Hepatic stellate cell (primary cell): ENCODE measurements around the gene COMMD9.

Experiments used
- DNase-seq: peaks from one replicate; pipeline ENCODE4 v3.0.0; 2011; ENCODE audit warnings: low spot score

Gene COMMD9

DNA sequence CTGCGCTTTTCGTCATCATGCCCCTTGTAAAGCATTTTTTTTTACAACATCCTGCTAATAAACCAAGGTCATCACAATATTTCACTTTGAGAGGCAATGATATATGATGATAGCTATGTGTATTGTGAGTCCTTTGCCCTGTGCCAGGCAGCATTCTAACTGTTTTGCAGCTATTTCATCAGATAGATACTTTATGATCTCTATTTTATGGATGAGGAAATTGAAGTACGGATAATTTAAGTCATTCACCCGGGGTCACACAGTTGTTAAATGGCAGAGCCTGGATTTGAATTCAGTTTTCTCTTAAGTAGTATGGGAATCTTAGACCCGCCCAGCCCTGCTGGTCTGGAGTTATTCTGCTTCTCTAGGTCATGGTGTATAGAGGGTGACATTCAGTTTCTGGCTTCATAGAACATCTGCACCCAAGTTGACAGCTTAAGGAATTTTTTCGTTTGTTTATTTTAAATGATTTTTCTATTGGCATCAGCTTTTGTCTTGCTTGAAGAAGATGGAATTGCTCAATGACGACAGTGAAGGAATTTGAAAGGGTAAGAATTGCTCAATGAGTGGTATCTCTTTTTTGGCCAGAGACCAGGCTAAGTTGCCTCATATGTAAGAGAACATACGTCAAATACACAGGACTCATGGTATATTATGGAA lies 7.8 kb upstream of the COMMD9 start:
- DNase-seq: peak; percentile 14

- no peak for DNase-seq
Observed at GRCh38 chr11:36295926-36296325, 6.7 kb upstream of the COMMD9 start, which contains the start of gene PRR5L. TSS of gene PRR5L (plus strand) at chr11:36296288. CDS start at chr11:36401122, 104,834 bp downstream.

GRCh38 chr11:36292311-36292722 lies 3.1 kb upstream of the COMMD9 start:
- DNase-seq: peak; percentile 63

DNA sequence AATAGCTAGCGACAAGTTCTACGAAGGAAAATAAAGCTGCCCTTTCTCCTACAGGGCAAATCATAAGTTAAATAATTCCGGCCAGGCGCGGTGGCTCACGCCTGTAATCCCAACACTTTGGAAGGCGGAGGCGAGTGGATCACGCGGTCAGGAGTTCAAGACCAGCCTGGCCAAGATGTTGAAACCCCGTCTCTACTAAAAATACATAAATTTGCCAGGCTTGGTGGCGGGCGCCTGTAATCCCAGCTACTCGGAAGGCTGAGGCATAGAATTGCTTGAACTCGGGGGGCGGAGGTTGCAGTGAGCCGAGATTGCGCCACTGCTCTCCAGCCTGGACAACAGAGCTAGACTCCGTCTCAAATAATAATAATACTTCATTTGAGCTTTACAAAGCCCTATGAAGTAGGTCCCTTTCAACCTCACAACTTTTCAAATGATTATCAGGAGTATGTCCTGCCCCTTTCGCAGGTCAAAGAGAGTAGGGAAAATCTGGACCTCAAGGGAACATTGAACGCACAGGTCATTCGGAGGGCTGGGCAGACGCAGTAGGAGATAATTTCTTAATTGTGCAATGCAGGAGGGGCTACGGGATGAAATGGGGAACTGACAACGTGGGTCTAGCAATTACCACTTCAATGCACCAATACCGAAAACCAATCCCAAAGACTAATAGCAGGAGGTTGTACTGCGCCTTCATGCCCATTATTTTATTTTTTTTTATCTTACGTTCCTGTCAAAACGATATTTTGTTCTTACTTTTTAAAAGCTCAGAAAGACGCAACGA lies 590 bp downstream of the COMMD9 start:
- no peak for DNase-seq

- DNase-seq: no peak
Observed at GRCh38 chr11:36282926-36283325, 6.3 kb downstream of the COMMD9 start.

DNA sequence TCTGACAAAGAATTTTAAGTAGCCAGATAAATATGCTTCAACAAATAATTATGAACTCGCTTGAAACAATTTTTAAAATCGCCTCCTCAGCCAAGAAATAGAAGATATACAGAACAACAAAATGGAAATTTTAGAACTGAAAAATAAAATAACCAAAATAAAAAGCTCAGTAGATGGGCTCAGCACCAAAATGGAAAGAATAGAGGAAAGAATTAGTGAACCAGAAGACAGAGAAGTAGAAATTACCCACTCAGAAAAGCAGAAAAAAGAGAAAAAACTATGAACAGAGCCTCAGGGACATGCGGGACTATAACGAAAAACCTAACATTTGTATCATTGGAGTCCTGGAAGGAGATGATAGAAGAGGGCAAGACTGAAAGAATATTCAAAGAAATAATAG lies 7.4 kb downstream of the COMMD9 start:
- no peak for DNase-seq

- DNase-seq: no peak
Observed at GRCh38 chr11:36280531-36280930, 8.7 kb downstream of the COMMD9 start.

- no peak for DNase-seq
Observed at GRCh38 chr11:36278531-36279282, 10.5 kb downstream of the COMMD9 start.

DNA sequence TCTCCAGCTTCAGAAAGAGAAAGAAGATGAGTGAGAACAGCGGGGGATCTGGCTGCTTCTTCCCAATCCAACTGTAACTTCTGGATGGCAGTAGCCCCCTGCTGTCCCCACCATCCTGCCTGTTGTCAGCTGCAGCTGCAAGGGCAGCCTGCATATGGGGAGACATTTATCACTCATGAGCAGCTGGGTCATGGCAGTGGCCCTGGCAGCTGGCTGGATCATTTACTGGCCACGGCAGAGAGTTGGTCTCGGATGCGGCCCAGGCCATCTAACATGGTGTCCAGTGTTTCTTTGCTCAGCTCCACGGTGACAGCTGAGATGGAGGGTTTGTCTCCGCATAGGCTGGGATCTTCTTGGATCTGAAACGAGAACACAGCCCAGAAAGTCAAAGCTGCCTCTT lies 14.8 kb downstream of the COMMD9 start:
- DNase-seq: no peak

- DNase-seq: no peak
Observed at GRCh38 chr11:36273110-36273509, 16.1 kb downstream of the COMMD9 start.

GRCh38 chr11:36271794-36272407 lies 17.3 kb downstream of the COMMD9 start:
- DNase-seq: no peak

DNA sequence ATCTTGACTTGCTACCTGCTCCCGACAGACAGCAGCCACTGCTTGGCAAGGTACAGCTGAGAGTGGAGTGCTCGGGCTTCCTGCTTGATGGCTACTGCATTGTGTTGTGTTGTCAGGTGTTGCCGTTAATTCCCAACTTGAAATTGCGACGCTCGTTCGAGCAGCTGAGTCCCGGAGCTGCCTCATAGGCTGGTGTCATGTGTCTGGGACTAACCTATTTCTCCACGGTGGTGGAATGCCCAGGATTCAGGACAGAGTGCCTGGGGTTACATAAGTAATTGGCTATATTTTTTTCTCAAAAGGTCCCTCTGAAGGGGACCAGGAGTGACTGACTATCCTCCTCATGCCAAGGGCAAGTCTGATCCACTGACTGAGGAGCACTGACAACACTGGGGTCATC lies 18.5 kb downstream of the COMMD9 start:
- DNase-seq: no peak

GRCh38 chr11:36268337-36268985 lies 20.8 kb downstream of the COMMD9 start:
- DNase-seq: no peak

DNA sequence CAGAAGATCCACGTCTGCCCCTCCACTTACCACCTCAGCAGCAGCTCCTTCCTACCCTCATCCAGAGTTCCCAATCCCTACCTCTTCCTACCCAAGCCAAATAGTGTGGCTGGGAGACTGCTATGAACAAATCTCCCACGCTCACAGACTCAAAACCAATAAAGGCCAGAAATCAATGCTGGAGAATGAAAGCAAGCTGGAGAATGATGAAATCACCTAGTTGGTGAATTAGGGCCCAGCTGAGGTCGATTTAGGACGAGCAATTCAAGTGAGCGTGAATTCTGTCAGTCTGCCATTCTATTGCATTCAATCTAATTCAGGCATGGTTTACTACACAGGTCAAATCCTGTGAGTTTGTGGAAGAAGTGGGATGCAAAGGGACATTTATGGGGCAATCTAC lies 22.5 kb downstream of the COMMD9 start:
- DNase-seq: no peak

DNA sequence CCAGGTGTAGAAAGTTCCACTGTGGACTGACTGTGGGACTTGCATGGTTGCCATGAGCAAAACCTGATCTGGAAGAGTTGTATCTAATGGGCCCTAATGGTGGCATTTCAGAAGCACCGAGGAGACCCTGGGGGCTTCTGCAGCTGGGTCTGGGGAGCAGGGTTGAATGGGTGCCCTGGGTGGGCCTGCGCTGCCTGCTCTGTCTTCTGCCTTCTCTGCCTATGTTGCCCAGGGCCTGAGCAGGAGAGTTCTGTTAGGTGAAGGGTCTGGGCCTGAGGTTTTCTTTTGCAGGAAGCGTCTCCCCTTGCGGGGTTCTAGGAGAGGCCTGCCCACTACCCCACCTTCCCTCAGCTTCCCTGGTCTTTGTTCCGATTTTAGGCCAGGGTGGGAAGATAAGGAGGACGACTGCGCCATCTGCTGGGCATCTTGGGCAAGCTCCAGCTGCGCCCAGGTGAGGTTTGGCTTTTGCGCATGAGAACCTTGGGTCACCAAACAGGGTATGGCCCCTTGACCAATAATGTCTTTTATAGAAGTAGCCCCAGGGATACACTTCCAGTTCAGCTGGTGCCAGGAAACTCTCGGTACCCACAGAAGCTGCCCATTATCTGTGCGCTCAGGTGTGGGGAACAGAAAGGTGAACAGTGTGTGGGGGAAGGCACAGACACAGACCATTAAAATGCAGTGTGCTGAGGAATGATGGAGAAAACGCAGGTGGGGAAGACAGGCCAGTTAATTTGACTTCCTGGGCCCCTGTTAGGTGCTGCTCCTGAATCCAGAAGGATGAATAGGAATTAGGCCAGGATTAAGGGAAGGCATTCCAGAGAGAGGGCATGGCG lies 23.2 kb downstream of the COMMD9 start:
- peak; percentile 56 for DNase-seq

GRCh38 chr11:36264973-36265344 lies 24.3 kb downstream of the COMMD9 start:
- no peak for DNase-seq

DNA sequence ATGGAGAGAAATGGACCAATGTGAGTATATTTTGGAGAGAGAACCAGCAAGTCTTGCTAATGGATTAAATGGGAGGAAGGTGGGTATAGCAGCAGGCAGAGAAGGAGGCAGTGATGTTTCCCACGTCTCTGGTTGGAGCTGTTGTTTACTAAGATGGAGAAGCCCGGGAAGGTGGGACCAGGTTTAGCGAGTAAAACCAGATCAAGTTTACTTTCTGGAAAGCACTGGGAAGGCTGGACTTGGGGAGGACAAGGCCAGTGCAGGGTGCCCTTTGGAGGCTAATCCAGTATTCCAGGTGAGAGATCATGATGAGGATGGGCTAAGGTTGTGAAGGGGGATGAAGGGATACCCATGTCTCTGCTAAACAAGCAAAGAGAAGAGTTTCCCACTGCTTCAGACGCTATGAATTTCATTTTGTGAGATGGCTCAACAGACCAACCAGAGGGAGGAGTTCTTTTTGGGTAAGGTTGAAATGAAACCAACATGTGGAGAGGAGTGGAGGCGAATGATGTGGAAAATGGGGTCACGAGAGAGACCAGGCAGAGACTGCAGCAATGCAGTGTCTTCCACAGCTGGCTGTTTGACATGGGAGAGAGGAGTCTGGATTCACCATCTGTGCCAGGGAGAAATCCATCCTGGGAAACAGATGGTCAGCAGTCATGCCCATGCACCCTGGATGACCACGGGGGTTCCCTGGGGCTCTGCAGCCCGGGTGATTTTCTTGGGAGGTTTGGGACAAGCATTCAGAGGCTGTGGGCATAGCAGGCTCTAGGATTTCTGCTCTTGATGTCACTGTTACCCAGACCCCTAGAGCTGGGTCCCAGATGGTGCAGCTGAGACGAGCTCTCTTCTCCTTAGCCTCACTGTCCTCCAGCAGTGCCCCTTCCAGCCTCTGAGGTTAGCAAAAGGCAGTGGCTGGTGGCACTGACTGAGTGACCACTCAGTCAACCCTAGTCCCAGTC lies 24.9 kb downstream of the COMMD9 start:
- DNase-seq: no peak

GRCh38 chr11:36261094-36261493 lies 28.1 kb downstream of the COMMD9 start:
- DNase-seq: no peak

DNA sequence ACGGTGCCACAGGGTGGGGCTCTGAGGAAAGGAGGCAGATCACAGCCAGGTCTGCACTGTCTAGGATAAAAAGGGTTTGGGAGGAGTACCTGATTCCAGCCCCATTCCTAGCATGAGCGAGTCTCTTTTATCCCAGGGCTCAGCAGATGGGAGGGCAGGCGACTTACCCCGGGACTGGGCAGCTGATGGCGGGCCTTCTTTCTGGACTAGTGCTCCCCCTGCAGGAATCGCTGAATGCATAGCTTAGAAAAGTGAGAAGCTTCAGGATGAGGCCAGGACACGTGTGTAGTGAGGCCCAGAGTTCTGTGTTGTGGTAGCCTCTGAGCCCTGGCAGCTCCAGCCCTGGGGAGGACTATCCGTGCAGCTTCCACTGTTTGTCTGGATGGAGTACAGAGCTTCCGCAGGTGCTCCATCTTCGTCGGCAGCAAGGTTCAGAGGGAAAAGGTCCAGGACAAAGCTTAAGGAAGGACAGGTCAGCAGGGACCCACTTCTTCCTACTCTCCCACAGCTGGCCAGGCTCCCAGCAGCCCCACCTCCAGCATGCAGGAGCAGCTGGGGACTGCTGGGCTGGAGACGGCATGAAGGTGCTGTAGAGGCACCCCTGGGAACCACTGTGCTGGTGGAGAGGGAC lies 30.4 kb downstream of the COMMD9 start:
- DNase-seq: peak; percentile 69
